NT2/D1 (cell line): ENCODE data around the gene DCDC2.
"Not testable (repeated sequence)": the region's sequence is repeated elsewhere in the genome, so short reads cannot be mapped to it uniquely, and the experiment has no call there.

Experiments used
- DNase-seq: peaks from one replicate; pipeline ENCODE4 v3.0.0-alpha.2; 2011; ENCODE audit warnings: low read depth, low spot score
- H3K27me3 ChIP-seq: 2 replicates; pipeline ENCODE4 v1.6.0; 2011; ENCODE audit warnings: mild to moderate bottlenecking; ENCODE audit not compliant: insufficient read length, insufficient read depth
- H3K36me3 ChIP-seq: 2 replicates; pipeline ENCODE4 v1.6.1; 2011; ENCODE audit warnings: mild to moderate bottlenecking, low read length, mixed read lengths; ENCODE audit not compliant: insufficient read depth, insufficient read length
- H3K4me1 ChIP-seq: 2 replicates; pipeline ENCODE4 v1.5.1; 2011; ENCODE audit not compliant: insufficient read depth, insufficient read length
- H3K4me3 ChIP-seq: 2 replicates; pipeline ENCODE4 v1.5.1; 2011; ENCODE audit warnings: low read depth; ENCODE audit not compliant: insufficient read length
- H3K9ac ChIP-seq: 2 replicates; pipeline ENCODE4 v1.6.0; 2011; ENCODE audit warnings: low read depth; ENCODE audit not compliant: insufficient read length
- H3K9me3 ChIP-seq: 2 replicates; pipeline ENCODE4 v1.5.1; 2011; ENCODE audit warnings: mild to moderate bottlenecking, low read length; ENCODE audit not compliant: insufficient read depth
- SUZ12 ChIP-seq: IDR thresholded peaks from 2 replicates; pipeline ENCODE4 v1.6.1; 2011; ENCODE audit not compliant: insufficient read length, insufficient read depth; ENCODE audit errors: extremely low read depth
- YY1 ChIP-seq: IDR thresholded peaks from 2 replicates; pipeline ENCODE4 v1.6.1; 2011; ENCODE audit not compliant: insufficient read length, insufficient read depth
- ZNF274 ChIP-seq: IDR thresholded peaks from 2 replicates; pipeline ENCODE4 v1.6.1; 2011; ENCODE audit warnings: mild to moderate bottlenecking, low read depth, low read length

Gene DCDC2

GRCh38 chr6:24273096-24273870, 84.6 kb downstream of the DCDC2 start:
- Histone ChIP-seq H3K4me1 (no peaks in the 10 kb centered on the region), H3K27me3 (no peaks in the 10 kb centered on the region), H3K9me3 (no peaks in the 10 kb centered on the region), H3K4me3 (no peak overlapping the region), H3K36me3 (no peaks in the 10 kb centered on the region), H3K9ac (no peak overlapping the region)
- TF ChIP-seq SUZ12, result no peak
- no peak for TF ChIP-seq YY1
- DNase-seq, result no peak

DNA sequence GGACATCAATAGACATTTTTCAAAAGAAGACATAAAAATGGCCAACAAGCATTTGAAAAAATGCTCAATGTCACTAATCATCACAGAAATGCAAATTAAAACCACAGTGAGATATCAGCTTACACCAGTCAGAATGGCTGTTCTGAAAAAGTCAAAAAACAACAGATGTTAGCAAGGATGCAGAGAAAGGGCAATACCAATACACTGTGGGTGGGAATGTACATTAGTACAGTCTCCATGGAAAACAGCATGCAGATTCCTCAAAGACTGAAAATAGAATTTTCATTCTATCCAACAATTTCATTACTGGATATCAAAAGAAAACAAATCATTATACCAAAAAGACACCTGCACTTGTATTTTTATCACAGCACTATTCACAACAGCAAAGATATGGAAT, 85.3 kb downstream of the DCDC2 start:
- Histone ChIP-seq H3K9ac (no peak overlapping the region), H3K4me3 (no peak overlapping the region), H3K27me3 (no peaks in the 10 kb centered on the region), H3K4me1 (no peaks in the 10 kb centered on the region), H3K9me3 (no peaks in the 10 kb centered on the region), H3K36me3 (no peaks in the 10 kb centered on the region)
- TF ChIP-seq YY1, result no peak
- no peak for TF ChIP-seq SUZ12
- TF ChIP-seq ZNF274, result no peak
- no peak for DNase-seq

- Histone ChIP-seq H3K4me1 (no peaks in the 10 kb centered on the region), H3K9ac (no peak overlapping the region), H3K27me3 (no peaks in the 10 kb centered on the region), H3K4me3 (no peak overlapping the region), H3K36me3 (no peaks in the 10 kb centered on the region), H3K9me3 (no peaks in the 10 kb centered on the region)
- TF ChIP-seq SUZ12, result no peak
- TF ChIP-seq ZNF274, result no peak
- no peak for TF ChIP-seq YY1
- no peak for DNase-seq
These were observed 85.7 kb downstream of the DCDC2 start for GRCh38 chr6:24272148-24272547.

DNA sequence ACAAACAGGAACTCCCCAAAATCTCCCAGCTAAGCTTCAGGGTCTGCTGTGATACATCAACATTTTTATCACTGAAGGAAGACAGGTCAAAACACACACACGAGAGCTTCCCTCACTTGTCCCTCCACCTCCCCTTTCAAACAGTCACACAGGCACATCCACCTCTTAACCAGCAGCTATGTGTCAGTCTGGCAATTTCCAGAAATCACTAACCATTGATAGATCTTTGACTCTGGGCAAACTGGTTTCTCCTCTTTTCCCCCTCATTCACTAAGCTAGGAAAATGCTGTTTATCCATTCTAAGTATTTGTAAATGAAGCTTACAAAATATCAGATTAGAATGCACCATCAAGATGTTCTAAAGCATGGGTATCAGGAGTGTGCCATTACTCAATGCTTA, 87.8 kb downstream of the DCDC2 start:
- DNase-seq, result no peak
- Histone ChIP-seq H3K27me3 (no peaks in the 10 kb centered on the region), H3K36me3 (no peaks in the 10 kb centered on the region), H3K4me3 (no peak overlapping the region), H3K9ac (no peak overlapping the region), H3K9me3 (no peaks in the 10 kb centered on the region), H3K4me1 (no peaks in the 10 kb centered on the region)
- no peak for TF ChIP-seq YY1

- peaks cover 13% of the 10 kb centered on the region for H3K9me3 ChIP-seq
- H3K4me3 ChIP-seq, H3K4me1 ChIP-seq, H3K27me3 ChIP-seq, DNase-seq, H3K9ac ChIP-seq, H3K36me3 ChIP-seq: not testable (repeated sequence)
These were observed 99.6 kb downstream of the DCDC2 start for GRCh38 chr6:24258214-24258613.

DNA sequence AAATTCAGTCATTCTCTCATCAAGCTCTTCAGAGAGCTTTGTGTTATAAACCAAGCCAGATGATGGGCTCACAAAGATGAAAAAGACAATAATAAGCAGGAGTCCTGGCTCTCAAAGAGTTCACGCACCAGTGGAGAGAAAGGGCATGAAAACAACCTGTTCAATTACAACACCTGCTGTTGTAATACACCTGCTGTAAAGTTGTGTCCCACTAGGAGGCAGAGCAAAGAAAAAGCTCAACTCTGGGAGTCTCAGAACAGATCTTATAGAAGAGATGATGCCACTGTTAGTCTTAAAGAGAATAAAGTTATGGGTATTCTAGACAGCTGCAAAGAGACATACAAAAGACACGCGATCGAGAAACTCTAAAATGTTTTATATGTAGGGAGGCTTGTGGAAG, 100.6 kb downstream of the DCDC2 start:
- Histone ChIP-seq H3K27me3 (no peaks in the 10 kb centered on the region), H3K4me1 (no peaks in the 10 kb centered on the region), H3K9me3 (peaks cover 13% of the 10 kb centered on the region), H3K36me3 (no peaks in the 10 kb centered on the region), H3K9ac (no peak overlapping the region), H3K4me3 (no peak overlapping the region)
- TF ChIP-seq SUZ12 (no peak), YY1 (no peak), ZNF274 (no peak)
- DNase-seq, result no peak

- no peak for TF ChIP-seq ZNF274
- no peak for TF ChIP-seq YY1
- no peak for TF ChIP-seq SUZ12
These were observed 102.2 kb downstream of the DCDC2 start for GRCh38 chr6:24255676-24256075.

GRCh38 chr6:24253360-24253759, 104.5 kb downstream of the DCDC2 start:
- no peak for DNase-seq
- no peaks in the 10 kb centered on the region for H3K4me1 ChIP-seq
- no peak overlapping the region for H3K9ac ChIP-seq
- H3K4me3 ChIP-seq, result no peak overlapping the region
- peaks cover 13% of the 10 kb centered on the region for H3K9me3 ChIP-seq
- H3K27me3 ChIP-seq, result no peaks in the 10 kb centered on the region
- no peaks in the 10 kb centered on the region for H3K36me3 ChIP-seq
- TF ChIP-seq YY1, result no peak
- TF ChIP-seq SUZ12, result no peak

More at GRCh38 chr6:24255676-24256075, 102.2 kb downstream of the DCDC2 start:
- H3K4me1 ChIP-seq, result no peaks in the 10 kb centered on the region
- no peak overlapping the region for H3K4me3 ChIP-seq
- peaks cover 13% of the 10 kb centered on the region for H3K9me3 ChIP-seq
- no peaks in the 10 kb centered on the region for H3K27me3 ChIP-seq
- no peaks in the 10 kb centered on the region for H3K36me3 ChIP-seq
- no peak for DNase-seq
- no peak overlapping the region for H3K9ac ChIP-seq
